Fibroblast of upper back skin (primary cell): ENCODE data around the gene CDH11.

ENCODE experiments used
- DNase-seq: peaks from one replicate; pipeline ENCODE4 v3.0.0-alpha.2; 2013

CDH11 gene

DNA sequence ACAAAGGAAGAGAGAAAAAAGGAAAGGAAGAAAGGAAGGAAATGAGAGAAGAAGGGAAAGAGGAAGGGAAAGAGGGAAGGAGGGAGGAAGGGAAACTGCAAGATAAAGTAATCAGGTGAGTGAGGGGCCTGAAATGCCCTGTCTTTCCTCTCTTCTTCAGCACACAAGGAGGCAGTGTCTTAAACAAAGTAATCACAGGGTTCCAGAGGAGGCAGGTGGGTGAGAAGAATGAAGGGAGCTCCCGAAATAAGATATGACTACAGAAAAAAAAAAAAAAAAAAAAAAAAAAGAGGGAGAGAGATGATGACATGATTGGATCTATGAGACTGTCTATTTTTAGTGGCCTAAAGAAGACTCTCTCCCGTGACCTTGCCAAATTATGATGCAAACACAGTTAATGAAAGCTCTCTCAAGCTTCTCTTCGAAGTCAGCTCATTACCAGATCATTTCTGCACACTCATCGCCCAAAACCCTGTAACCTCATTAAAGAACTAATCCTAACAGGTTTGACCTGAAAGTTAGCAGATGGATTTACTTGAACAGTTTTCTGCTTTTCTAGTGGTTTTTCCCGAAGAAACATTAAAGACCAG is 53.6 kb downstream of the CDH11 start:
- DNase-seq = peak; percentile 76

DNA sequence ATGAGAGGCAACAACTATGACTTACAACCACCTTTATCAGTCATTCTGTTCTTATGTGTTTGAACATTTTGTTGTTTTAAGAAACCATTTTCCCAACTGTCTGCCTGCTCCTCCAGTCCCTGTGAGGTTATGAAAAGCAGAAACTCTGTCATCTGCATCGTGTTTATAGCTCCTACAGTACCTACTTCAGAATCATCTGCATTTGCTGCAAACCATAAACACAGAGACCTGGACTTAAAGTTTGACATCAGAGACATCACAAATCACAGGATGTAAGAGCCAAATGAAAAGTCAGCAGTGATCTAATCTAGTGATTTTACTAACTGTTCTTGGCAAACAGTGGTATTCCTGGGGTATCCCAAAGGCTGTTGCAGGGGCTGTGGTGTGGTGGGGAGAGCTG is 55.2 kb downstream of the CDH11 start:
- no peak for DNase-seq

DNA sequence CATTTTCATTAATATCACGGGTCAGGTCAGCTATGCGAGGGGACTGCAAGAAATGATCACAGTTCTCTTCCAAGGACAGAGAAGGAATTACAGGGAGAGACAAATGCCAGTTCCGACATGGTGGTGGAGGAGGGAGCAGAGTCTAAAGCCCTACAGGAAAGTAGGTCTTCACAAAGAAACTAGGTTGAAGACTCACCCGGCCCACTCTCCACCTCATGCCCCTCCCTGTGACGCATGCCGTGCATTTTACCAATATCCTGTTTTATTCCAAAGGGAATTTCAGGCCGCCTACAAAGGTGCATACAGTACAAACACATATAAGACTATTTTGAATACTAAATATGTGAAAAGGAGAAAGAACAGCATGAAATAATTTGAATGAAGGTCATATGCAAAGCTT is 56.8 kb downstream of the CDH11 start:
- no peak for DNase-seq

GRCh38 chr16:65064131-65064530 is 57.7 kb downstream of the CDH11 start:
- DNase-seq = no peak

DNA sequence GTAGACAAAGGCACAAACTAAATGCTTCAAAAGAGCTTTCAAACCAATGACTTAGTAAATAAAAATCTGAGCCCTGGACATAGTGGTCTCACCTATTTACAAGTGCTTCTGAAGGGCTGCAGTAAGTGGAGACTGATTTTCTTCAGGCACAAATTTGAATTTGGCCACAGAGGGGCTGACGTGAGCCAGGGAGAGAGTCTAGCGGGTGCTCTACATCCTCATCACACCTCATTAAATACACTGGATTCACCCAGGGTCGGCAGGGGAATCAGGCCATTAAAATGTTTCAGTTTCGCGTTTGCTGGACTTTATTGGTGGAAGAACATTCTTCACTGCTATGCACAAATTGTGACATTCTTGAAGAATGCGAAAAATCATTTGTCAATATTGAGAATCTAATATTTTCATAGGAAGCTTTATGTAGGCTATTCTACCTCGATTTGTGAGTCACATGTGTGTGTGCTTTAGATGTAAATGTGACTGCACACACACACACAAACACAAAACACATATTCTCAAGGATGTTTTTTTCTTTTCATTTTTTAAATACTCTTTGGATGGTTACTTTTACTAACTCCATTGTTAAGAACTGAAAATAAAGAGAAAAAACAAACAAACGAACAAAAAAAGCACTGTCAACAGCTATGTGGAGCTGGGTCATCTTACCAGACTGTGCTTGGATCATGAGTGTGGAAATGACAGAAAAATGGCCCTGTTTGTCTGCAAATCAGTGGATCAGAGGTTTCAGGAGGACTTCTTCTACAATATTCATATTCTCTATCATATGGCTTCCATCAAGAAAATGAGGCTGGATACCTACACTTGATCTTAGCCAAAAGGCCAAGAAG is 58.9 kb downstream of the CDH11 start:
- no peak for DNase-seq

DNA sequence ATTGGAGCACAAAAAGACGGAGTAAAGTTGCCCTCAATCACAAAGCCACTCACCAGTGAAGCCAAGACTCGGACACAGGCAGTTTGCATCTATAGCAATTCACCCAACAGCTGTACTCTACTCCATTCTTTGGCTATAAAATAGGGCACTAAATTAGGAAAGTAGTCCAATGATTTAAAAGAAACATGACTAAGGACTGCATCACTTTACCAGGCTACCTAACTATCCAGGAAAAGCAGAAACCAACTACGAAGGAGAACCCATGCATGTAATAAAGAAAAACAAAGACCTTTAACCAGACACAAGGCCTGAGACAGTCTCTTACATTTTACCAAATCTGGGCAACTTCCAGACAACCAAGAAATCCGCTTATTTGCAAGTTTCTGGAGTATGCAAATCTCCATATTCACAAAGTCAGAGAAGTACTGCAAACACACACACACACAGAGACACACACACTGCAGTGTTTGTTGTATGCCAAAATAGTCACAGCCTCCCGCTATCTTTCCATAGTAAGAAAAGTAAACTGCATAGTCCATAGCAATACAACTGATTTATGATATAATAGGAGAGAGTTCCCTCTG is 59.8 kb downstream of the CDH11 start:
- no peak for DNase-seq

GRCh38 chr16:65061263-65061662 is 60.6 kb downstream of the CDH11 start:
- DNase-seq = no peak

DNA sequence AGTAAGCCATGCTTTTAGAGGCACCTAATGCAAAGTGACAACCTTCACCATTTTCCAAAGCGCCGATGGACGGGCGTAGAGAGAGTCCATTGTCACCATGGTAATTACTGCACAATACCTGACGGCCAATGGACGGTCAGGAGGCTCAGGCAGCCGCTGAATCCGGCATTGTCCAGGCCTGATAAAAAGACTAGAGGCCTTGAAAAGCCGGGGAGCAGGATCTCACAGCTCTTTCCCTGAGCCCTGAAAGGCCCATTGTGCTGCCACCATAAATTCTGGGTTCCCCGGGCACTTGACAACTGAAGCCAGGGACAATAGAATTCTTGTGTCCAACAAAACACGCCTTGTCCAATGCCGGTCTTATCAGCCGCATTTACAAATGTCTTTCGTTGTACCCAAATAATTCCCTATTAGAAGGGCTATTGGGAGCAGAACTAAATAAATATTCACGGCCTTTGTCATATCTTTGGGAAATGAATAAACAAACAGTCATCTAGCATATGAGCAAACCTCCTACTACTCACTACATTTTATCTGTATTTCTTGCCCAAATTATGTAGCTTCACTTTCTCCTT is 62.4 kb downstream of the CDH11 start:
- no peak for DNase-seq

- DNase-seq = no peak
Observed at GRCh38 chr16:65057184-65057583, 64.7 kb downstream of the CDH11 start.

DNA sequence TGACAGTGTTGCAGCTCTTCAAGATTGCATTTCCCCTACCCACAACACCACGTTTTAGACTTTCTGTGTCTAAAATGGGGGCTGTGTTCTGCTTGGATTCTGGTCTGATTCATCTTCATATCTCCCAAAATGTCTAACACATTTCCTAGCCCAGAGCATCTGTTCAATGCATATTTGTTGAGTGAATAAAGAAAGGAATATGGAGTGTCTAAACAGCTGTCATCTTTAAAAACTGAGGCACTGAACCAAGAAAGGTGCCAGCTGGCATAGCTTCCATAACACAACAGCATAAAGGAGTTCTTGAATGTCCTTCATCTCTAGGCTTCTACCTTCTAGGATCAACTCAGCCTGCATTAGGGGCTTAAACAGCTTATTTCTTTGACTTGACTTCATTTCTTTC is 67.4 kb downstream of the CDH11 start:
- DNase-seq = peak; percentile 24

GRCh38 chr16:65049679-65050078 is 72.2 kb downstream of the CDH11 start:
- DNase-seq = no peak

- no peak for DNase-seq
Observed at GRCh38 chr16:65045961-65046360, 75.9 kb downstream of the CDH11 start.

DNA sequence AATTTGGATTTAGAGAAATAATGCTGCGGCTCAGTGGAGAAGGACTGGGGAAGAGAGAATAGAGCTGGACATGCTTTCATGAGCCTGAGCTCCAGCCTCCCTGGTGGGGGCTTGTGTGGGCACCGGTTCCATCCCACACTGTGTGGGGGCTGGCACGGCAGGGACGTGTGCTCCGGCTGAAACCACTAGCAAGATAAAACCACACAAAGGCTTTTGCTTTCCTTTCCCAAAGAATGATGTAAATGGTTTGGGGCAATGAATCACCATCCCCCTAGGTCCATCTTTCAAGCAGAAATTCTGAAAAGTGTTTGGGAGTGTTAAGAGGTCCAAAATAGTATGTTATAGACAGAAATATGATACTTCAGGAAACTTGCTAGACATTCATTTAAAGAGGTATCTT is 77.0 kb downstream of the CDH11 start:
- DNase-seq = peak; percentile 91

- DNase-seq = no peak
Observed at GRCh38 chr16:65044026-65044425, 77.8 kb downstream of the CDH11 start.

DNA sequence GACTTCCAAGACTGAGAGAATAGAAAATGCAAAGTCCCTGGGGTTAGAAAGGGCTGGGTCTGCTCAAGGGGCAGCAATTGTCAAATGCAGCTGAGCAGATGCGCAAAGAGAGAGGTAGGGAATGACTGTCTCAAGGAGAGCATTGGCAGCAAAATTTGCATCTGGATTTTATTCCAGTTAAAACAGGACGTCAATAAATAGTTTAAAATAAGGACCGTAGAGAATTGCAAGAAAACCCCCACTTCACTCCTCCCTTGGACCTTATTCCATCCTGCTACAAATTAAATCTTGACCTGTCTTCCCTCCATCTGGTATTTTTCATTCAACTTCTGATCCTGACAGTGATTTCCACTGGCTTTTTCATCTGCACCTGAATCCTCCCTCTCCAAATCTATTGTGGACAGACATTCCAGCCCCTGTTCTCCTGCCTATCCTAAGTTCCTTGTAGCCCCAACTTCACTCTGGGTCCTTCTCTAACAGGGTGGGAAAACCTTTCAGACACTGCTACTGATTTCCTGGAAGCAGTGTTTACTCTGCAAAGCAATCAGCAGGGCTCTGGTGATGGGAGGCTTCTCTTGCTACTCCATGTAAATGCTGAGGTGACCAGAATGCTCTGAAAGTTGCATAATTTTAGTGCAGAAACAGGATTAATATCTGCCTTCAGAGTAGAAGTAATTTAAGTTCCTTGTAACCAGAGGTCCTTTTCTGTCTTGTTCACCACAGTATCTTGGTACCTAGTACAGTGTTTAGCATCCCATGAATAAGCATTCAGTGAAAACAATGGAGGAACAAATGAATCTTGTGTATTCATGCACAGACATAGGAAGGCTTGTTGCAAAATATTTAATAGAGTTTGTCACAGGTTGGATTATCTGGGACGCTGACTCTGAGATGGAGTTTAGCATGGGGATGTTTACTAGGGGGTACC is 79.2 kb downstream of the CDH11 start:
- no peak for DNase-seq

- no peak for DNase-seq
Observed at GRCh38 chr16:65041667-65042066, 80.2 kb downstream of the CDH11 start.

DNA sequence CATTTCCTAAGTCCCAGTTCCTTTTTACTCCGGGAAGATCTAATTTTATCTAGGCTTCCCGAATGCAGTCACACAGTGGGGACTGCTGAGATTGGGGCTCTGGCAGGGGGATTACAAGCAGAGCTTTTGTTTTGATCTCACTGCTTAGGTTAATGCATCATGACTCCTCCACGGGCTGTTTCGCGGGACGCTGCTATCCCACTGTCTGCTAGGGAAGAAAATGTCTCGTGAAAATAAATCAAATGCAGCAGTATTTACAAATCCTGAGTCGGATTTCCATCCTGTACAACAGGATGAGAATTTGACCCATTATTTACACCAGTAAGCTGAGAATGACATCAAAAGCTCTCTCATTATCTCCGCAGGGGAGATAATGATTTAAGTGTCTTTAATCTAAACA is 83.8 kb downstream of the CDH11 start:
- no peak for DNase-seq

GRCh38 chr16:65037556-65037955 is 84.3 kb downstream of the CDH11 start:
- no peak for DNase-seq

GRCh38 chr16:65034915-65035314 is 86.9 kb downstream of the CDH11 start:
- DNase-seq = no peak

GRCh38 chr16:65032387-65032786 is 89.5 kb downstream of the CDH11 start:
- peak; percentile 42 for DNase-seq

DNA sequence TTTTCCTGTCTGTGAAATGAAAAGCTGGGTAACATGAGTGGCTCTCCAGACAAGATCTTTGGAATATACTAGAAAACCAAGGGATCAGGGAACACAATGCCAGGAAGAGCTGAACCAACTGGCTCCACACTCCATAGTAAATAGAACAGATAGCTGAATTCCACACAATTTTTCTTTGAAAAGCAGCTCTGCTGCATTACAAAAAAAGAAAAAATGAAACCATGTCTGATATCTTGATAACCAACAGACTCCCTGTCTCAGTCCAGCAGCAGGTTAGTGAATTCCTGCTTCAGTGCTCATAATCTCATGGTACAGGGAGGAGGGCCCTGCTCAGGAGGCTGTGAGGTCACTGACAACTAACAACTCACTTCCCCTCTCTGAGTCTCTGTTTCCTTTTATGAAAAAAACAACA is 97.1 kb downstream of the CDH11 start:
- DNase-seq = peak; percentile 49

DNA sequence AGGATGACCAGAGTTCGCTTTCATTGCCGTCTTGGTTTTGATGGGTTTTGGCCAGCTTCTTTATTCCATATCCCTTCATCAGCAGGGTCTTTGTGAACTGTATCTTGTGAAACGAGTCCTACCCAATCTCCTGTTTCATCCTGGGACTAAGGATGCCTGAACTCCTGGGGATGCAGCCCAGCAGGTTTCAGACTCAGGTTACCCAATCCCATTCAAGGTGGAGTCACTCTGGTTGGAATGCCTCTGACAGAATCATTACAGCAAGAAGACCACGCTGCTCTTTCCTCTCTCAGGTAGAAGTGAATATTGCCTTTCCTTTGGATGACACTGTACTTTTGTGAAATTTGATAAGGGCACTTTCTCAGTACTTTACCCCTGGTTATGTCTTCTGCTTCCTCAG is 98.1 kb downstream of the CDH11 start:
- no peak for DNase-seq
